GOT3 (cell line): ENCODE data around the gene KIF4A.
"Not testable (repeated sequence)": the region's sequence is repeated elsewhere in the genome, so short reads cannot be mapped to it uniquely, and the experiment has no call there.

Experiments
- DNase-seq: peaks from one replicate; lab custom pipeline; 2025; ENCODE audit warnings: mixed read lengths; lab: John Stamatoyannopoulos, UW

The KIF4A gene

DNA sequence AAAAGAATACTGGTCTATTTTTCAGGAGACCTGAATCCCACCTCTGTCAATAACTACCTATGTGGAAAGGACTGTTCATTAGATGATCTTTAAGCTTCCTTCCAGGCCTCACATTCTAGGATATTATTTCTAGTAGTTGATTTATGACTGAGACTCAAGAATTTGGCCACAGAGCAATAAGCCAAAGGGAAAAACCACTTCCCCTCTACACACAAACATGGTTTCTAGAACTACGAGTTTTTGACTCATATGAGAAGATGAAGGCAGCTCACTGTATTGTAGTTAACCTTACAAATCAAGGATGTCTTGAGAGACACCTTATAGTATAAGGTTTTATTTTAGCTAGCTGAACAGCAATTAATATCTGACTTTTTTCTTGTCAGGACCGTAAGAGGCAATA is 96.3 kb downstream of the KIF4A start:
- DNase-seq = no peak

GRCh38 chrX:70398899-70399298 is 109.0 kb downstream of the KIF4A start:
- DNase-seq = no peak

DNA sequence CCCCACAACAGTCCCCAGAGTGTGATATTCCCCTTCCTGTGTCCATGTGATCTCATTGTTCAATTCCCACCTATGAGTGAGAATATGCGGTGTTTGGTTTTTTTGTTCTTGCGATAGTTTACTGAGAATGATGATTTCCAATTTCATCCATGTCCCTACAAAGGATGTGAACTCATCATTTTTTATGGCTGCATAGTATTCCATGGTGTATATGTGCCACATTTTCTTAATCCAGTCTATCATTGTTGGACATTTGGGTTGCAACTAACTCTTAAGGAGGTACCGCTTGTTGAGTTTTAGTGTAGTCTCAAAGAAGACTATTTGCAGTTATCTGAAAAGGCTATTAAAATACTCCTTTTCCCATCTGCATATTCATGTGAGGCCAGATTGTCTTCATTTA is 110.3 kb downstream of the KIF4A start:
- not testable (repeated sequence) for DNase-seq

GRCh38 chrX:70402721-70403120 is 112.8 kb downstream of the KIF4A start:
- no peak for DNase-seq

DNA sequence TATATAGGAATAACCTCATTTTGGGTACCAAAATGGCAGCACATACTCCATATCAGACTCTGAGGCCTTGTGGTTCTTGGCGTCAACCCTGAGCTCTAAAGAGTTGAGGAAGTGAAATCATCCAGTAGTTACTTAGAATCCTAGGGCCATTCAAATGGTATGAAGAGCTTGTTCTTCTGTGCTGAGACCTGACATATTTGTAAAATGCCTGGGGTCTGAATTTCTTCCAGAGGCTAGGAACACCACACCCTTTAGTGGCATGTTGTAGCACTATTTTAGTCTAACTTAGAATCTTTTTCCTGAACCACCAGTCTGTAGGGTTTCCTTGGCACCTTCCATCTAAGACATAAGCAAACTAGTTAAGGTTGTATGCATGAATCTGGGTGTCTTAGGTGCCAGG is 115.1 kb downstream of the KIF4A start:
- no peak for DNase-seq

GRCh38 chrX:70410921-70411320 is 121.0 kb downstream of the KIF4A start:
- DNase-seq = no peak

- DNase-seq = no peak
These were observed 121.6 kb downstream of the KIF4A start for GRCh38 chrX:70411475-70411874.

GRCh38 chrX:70421618-70422017 is 131.7 kb downstream of the KIF4A start:
- DNase-seq = no peak

DNA sequence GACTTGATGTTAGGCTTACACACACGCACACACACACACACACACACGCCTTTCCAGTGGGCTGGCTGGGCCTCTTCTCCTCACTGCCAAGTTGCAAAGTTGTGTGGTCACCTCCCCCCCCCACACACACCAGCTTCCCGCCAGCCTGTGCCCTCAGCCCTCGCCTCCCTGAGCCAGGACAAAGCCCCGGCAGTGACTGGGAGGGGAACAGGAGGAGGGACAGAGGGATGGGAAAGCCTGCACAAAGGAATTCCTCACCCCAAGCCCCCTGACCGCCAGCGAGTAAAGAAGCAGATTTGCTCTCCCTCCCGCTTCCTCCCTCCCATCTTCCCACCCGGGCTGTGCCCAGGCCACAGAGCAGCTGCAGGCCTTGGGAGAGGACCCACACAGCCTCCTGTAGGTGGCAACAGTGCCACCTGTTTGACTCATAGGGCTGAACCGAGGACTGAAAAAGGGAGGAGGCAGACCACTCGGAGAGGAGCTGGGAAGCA is 133.0 kb downstream of the KIF4A start, which contains the start of gene GDPD2:
TSS of gene GDPD2 (plus strand) at position 464 of the 491 bp plus-strand sequence. CDS start 1,671 bp downstream, outside the sequence.
- DNase-seq = no peak

DNA sequence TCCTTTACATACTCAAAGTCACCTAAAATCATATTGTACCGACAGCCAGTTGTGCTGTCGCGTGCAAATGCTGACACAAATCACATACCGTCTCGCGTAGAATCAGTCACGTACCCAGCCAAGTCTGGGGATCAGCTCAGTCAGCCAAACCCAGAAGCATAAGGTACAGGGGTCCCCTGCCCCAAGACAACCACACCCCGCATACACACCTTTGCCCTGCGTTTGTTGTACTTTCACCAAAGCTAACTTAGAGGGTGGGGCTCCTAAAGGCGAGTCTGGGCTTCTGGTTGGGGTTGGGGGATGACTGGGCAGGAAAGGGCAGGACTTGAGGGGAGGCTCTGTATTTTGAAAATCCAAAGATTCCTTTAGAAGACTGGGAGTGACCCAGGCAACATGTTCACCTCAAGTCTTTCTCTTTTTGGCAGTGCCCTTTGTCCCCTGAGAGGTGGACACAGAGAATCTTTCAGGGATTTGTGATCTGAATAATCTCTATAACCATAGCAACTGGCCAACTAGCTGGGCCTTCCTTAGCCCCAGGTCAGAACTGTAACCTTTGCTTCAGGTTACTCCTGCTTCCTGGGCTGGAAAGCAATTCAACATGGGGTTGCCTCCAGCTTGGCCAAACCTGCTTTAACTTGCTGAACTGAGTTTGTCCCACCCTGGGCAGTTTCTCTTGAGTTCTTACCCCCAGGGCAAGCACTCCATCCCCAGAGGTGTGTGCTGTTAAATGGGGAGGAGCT is 134.2 kb downstream of the KIF4A start:
- DNase-seq = no peak

GRCh38 chrX:70424801-70425200 is 134.9 kb downstream of the KIF4A start:
- no peak for DNase-seq

GRCh38 chrX:70426286-70427278 is 136.7 kb downstream of the KIF4A start:
- no peak for DNase-seq

- DNase-seq = no peak
These were observed 137.5 kb downstream of the KIF4A start for GRCh38 chrX:70427365-70427764.

DNA sequence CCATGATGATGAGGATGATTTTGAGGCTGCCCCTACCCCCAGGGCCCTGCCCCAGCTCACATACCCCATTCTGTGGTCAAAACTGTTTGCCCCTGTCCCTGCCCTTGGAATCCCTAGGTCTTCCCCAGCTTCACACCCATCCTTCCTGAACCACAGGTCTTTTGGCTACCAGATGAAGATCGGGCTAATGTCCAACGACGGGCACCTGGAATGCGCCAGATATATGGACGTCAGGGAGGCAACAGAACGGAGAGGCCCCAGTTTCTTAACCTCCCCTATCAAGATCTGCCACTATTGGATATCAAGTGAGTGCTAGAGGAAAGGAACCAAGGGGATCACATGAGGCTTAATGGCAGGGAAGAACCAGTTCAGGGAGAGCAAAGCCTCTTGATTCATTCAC is 139.9 kb downstream of the KIF4A start:
- DNase-seq = no peak

- no peak for DNase-seq
These were observed 143.3 kb downstream of the KIF4A start for GRCh38 chrX:70432936-70433847.

DNA sequence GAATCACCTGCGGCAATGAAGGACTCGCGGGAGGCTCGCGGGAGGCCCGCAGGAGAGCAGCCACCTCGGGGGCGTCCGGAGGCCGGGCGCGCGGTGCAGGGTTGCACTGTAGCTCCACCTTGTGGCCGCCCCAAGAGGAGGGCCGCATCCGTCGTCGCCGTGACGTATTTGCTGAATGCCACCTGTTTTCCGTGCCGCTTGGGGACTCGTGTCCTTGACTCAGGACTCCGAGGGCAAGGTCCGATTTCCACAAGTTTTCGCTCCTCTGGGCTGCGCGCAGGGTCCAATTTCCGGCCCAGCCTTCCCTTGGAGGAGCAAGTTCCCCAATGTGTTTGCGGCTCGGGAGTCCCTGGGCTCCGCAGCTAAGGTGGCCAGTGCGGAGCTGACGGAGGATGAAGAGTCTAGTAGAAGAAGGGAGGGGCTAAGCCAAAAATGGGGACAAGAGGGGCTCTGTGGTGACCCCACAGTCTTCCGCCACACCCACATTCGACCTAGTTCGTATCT is 144.0 kb downstream of the KIF4A start:
- no peak for DNase-seq

DNA sequence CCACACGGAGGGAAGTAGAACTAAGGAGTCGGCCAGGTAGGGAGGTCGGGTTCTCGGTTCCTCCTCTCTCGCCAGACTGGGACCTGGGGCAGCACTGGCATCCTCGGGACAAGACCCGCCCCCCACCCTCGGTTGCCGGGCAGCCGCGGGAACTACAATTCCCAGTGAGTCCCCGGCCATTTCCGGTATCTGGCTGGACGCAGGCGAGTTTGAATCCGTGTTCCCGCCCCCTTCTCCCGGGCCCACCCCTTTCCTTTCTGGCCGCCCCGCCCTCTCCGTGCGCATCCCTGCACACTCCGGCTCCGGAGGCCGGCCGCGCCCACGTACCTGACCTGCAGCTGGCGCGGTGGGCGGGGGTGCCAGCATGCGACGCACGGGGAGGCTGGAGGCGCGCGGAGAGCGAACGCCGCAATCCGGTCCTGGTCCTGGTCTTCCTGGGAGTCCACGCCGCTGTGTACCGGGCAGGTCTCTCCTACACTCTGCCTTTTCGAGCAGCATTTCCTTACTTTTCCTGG is 144.5 kb downstream of the KIF4A start:
- DNase-seq = no peak

GRCh38 chrX:70434914-70435586 is 145.1 kb downstream of the KIF4A start:
- DNase-seq = no peak

DNA sequence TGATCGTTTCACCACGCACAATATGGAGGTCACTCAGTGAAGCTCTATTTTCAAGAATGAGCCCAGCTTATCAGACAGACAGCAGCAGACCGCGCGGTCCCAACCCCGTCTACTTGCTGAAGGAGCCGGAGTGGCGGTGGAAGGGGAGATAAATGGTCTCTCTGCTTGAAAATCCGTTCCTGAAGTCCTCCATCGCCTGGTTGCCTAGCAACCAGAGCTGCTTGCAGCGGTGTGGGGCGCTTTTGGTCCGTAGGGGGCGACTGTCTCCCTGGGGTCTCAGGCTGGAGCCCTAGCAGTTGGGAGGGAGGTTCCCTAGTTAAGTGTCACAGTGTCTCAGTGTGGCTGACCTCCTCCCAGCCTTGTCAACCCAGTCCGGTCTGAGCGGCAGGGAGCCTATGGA is 146.4 kb downstream of the KIF4A start:
- DNase-seq = no peak

DNA sequence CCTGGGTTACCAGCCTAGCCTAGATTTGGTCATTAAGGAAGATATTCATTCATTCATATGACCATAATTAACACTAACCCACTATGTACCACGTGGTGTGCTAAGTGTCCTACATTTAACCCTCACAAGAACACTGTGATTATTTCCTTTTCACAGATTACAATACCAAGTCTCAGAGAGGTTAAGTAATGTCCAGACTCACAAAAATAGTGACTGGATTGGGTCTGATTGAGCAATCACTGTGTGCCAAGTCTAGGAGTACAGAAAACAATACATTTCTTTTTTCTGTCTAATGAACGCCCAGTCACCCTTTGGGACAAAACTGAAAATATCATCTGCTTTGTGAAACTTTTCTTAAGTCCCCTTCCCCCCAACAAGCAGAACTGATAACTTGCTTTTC is 147.1 kb downstream of the KIF4A start:
- DNase-seq = no peak
